GM10266 (cell line): ENCODE data around the gene NEDD9.

ENCODE experiments used
- DNase-seq: peaks from one replicate; pipeline ENCODE4 v3.0.0; 2012; ENCODE audit errors: extremely low spot score
- CTCF ChIP-seq: IDR thresholded peaks from 2 replicates; pipeline ENCODE4 v1.5.1; 2012; ENCODE audit warnings: mild to moderate bottlenecking, low read depth; ENCODE audit not compliant: control insufficient read depth, insufficient read depth; ENCODE audit errors: missing control alignments

Gene NEDD9

DNA sequence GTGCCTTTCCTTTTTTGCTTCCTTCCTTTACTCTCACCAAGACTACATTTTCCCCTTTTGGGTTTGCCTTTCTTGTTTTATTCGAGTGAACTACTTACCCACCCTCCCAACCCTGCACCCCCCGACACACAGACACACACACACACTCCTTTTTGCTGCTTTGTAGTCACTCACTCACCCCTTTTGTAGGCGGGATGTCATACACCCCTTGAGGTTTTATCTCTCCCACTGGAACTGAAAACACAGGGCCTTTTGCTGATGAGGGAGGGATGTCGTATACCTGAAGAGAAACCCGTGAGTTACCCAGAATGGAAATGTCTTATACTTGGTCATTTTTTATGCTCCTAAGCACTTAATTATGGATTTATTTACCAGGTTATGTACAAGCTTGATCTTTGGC, 40.3 kb downstream of the NEDD9 start:
- no peak for TF ChIP-seq CTCF
- DNase-seq: no peak

- no peak for TF ChIP-seq CTCF
- DNase-seq: no peak
Observed at GRCh38 chr6:11190625-11191245, 41.7 kb downstream of the NEDD9 start.

DNA sequence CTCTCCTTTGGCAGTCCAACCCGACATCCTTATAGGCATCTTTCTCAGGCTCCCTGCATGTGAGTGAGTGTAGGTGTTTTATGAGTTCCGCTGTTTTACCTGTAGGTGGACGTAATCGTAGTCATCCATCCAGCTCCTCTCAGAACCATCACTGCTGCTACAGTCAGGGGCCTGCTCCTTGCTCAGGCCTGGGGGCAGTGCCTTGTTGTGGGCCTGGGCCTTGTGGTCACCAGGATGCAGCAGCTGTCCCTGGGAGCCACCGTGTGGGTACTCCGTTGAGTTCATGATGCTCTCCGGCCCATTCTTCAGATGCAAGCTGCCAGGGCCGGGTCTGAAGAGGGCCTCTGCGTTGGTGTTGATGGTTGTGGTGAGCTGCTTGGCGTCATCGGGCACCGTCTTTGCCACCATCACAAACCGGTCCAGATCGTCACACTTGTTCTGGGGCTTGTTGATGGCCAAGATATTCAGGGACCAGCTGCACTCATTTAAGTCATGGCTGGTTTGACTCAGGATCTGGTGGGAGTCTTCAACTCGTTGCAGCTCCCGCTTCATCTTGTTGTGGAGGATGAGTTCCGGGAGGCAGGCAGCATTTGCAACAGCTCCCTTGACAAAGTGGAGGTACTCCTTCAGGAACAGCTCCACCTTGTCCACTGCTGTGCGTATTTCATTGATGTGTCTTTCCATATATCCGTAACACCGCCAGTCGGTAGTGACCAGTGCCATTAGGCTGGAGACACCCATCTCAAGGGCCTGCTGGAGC, 42.4 kb downstream of the NEDD9 start:
- TF ChIP-seq CTCF: no peak
- DNase-seq: no peak

DNA sequence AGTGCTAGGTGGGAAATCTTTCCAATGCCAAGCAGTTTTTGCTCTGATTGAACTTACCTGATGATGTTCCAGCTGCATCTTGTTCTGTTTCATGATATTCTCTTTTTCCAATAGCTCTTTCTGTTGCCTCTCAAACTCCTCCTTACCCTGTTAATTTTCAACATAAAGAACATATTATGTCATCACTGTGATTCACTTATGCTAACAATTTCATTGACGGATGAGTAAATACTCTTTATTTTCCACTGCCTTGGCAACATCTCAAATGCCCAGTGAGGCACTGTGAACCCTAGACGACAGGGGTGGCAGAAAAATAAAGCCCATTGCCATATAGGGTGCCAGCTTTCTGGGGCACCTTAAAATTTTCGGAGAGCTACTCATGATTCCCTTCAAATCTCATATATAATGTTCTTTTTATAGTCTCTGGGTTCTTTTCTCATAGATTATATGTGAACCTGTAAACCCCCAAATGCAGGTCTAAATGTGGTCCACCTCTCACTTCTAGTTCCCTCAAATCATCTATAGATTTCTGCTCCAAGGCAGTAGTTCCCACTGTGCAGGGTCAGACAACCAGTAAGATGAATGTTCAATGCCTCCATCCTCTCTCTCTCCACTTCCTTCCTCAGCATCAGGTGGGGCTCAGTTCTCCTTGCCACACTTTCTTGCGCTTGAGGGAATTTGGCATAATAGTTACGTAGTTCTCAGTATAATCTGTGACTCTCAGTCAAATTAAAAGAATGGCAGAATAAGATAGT, 44.1 kb downstream of the NEDD9 start:
- DNase-seq: no peak
- no peak for TF ChIP-seq CTCF

DNA sequence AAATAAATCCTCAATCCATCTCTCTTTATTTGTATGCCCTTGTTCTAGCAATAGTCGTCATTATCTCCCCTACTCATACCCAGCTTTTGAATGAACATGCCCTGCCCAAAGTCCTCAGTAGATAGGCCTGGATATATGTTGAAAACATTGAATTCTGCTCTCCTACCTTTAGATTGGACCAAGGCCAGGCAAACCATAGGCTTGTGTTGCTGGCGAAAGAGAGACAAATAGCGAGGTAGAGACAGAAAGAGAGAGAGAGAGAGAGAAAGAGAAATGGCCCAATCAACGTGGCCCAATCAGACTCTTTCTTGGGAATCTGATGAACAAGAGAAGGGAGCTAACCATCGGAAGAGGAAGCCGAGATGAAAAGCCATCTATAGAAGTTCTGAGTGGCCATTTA, 45.2 kb downstream of the NEDD9 start:
- DNase-seq: no peak
- no peak for TF ChIP-seq CTCF

DNA sequence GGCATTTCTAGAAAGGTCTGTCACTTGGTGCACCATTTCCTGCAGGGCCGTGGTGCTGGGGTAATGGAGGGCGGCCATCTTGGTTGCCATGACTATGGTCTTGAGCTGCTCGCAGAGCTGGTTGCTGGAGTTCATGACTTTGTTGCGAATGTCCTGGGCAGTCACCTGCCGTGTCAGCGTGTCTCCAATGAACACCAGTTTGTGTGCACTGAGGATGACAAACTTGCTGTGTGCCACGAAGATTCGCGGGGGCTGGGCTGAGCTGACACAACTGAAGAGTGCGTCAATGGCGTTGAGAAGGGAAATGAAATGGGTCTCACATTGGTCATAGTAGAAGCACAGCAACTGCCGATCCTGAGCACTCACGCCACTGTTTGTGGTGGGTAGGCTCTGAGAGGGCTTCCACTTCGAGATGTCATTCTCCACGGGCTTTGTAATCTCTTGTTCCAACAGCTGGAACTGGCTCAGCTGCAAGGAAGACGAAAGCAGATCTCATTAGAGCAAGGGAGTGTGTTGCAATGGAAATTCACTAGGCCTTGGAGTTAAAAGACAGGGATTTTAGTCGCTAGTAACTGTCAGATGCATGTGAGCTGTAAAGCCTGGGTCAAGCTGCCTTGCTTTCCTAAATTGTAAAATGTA, 47.1 kb downstream of the NEDD9 start:
- no peak for TF ChIP-seq CTCF
- DNase-seq: no peak

DNA sequence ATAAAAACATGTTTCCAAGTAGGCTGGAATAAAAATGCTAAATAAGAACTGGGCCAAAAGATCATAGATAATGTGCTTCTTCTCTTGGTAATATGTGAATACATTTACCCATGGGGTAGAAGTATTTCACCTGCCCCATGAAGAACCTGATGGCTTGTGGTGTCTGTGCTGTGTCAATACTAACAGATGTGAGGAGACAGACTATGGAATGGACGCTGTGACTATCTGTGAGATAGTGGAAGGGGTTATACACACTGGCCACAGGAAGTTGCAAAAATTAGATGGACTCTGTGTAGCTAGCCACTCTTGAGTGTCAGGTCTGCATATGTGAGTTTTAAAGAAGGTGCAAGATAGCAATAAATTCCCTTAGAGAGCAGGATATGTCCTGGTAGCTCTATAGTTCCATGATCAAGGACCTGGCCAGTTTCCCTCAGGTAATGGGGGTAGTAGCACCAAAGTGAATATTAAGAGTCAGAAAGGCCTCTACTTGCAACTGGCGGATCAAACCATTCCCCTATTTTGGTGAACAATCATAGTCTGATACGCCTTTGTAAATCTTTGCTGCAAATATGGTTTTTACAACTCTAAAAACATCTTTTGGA, 48.6 kb downstream of the NEDD9 start:
- TF ChIP-seq CTCF: no peak
- no peak for DNase-seq
